Measurements from ENCODE around the gene CAMTA1.
"Not testable (repeated sequence)": the region's sequence is repeated elsewhere in the genome, so short reads cannot be mapped to it uniquely, and the experiment has no call there.

- TF ChIP-seq CREB1 (IDR thresholded peaks at IDR 0.05); CREB1 (CRISPR knock-in tag; IDR thresholded peaks at IDR 0.05); GABPB2 (CRISPR knock-in tag; conservative IDR thresholded peaks at IDR 0.05); GTF2F1 (IDR thresholded peaks at IDR 0.05; ENCODE audit: low read depth, low read length); LEF1 (IDR thresholded peaks at IDR 0.05): not testable (repeated sequence)
Observed at GRCh38 chr1:7168554-7168953, 383.3 kb downstream of the CAMTA1 start.
